HG03064 (cell line): Measurements from ENCODE around the gene FGFR3.

Source experiments
- ATAC-seq: cut with Tn5 transposase; IDR thresholded peaks from one replicate; pipeline ENCODE4 v1.9.1; 2021; ENCODE audit warnings: low read depth; ENCODE audit not compliant: unreplicated experiment

The FGFR3 gene

GRCh38 chr4:1756079-1756478 lies 37.0 kb upstream of the FGFR3 start:
- no peak for ATAC-seq

GRCh38 chr4:1756893-1757779 lies 36.0 kb upstream of the FGFR3 start:
- no peak for ATAC-seq

- ATAC-seq: no peak
Observed at GRCh38 chr4:1757836-1758235, 35.3 kb upstream of the FGFR3 start.

- no peak for ATAC-seq
Observed at GRCh38 chr4:1758306-1759121, 34.6 kb upstream of the FGFR3 start.

GRCh38 chr4:1759170-1759817 lies 33.8 kb upstream of the FGFR3 start:
- no peak for ATAC-seq

GRCh38 chr4:1759818-1760223 lies 33.3 kb upstream of the FGFR3 start:
- no peak for ATAC-seq

GRCh38 chr4:1760521-1761071 lies 32.5 kb upstream of the FGFR3 start:
- ATAC-seq: no peak

- no peak for ATAC-seq
Observed at GRCh38 chr4:1761130-1761689, 31.9 kb upstream of the FGFR3 start.

- ATAC-seq: no peak
Observed at GRCh38 chr4:1762264-1763010, 30.7 kb upstream of the FGFR3 start.

GRCh38 chr4:1763070-1763549 lies 30.0 kb upstream of the FGFR3 start:
- ATAC-seq: no peak

GRCh38 chr4:1763550-1764080 lies 29.5 kb upstream of the FGFR3 start:
- no peak for ATAC-seq

GRCh38 chr4:1764670-1765069 lies 28.4 kb upstream of the FGFR3 start:
- no peak for ATAC-seq

GRCh38 chr4:1765409-1766072 lies 27.6 kb upstream of the FGFR3 start:
- ATAC-seq: no peak

- no peak for ATAC-seq
Observed at GRCh38 chr4:1766106-1767060, 26.7 kb upstream of the FGFR3 start.

- no peak for ATAC-seq
Observed at GRCh38 chr4:1767061-1767769, 25.9 kb upstream of the FGFR3 start.

- no peak for ATAC-seq
Observed at GRCh38 chr4:1767770-1768366, 25.2 kb upstream of the FGFR3 start.
